Omental fat pad (tissue), 4 donors: ENCODE results near the gene CYP27A1. TPM values are rescaled to one million over a fixed set of nuclear protein-coding genes. Genes with fewer than 3 reads are reported as not detected.
A peak's percentile ranks its signal among the peaks of the same experiment; 100 is the strongest.

Experiments used
- ATAC-seq: fragments of 150-250 bp; one replicate; pipeline ENCODE4 v1.9.1; 2016; ENCODE audit warnings: mild to moderate bottlenecking, moderate library complexity; ENCODE audit not compliant: low FRiP score
- DNase-seq: peaks from one replicate; pipeline ENCODE4 v3.0.0-alpha.2; 2019; ENCODE audit warnings: low spot score
- CTCF ChIP-seq, 3 donors: fragments of 450-650 bp; IDR thresholded peaks; one replicate each; pipeline ENCODE4 v1.5.1; 2016 to 2017; ENCODE audit warnings: antibody characterized with exemption in 3 of 3, mild to moderate bottlenecking in 3 of 3, moderate library complexity in 2 of 3
- total RNA-seq, 4 donors: library from RNA; depleted of rRNA; stranded (reverse); fragments of >200 nt; gene quantifications; one replicate each; pipeline ENCODE4 v1.1.0, GENCODE V29; 2016

Gene CYP27A1
- total RNA-seq, 4 donors from 2014 or later, result 22.6 to 89.0 (median 35.9) TPM

GRCh38 chr2:218802386-218802994 is 20.5 kb downstream of the CYP27A1 start:
- no peak for TF ChIP-seq CTCF (IDR thresholded peaks at IDR 0.05)
- no peak for ATAC-seq
- no peak for DNase-seq

GRCh38 chr2:218804817-218805216 is 22.9 kb downstream of the CYP27A1 start:
- DNase-seq (no peak), ATAC-seq (no peak)
- no peak for TF ChIP-seq CTCF (IDR thresholded peaks at IDR 0.05)

- ATAC-seq, result peak; percentile 28
- DNase-seq, result no peak
- no peak for TF ChIP-seq CTCF (IDR thresholded peaks at IDR 0.05)
Observed at GRCh38 chr2:218805627-218806026, 23.7 kb downstream of the CYP27A1 start.

- no peak for DNase-seq
- ATAC-seq, result peak; percentile 96
- no peak for TF ChIP-seq CTCF (IDR thresholded peaks at IDR 0.05)
Observed at GRCh38 chr2:218806346-218806978, 24.5 kb downstream of the CYP27A1 start.

GRCh38 chr2:218807626-218808025 is 25.7 kb downstream of the CYP27A1 start:
- DNase-seq (no peak), ATAC-seq (no peak)
- TF ChIP-seq CTCF (IDR thresholded peaks at IDR 0.05), result no peak

- ATAC-seq (no peak), DNase-seq (no peak)
- TF ChIP-seq CTCF (IDR thresholded peaks at IDR 0.05), result no peak
Observed at GRCh38 chr2:218809515-218809914, 27.6 kb downstream of the CYP27A1 start.

GRCh38 chr2:218810256-218810655 is 28.3 kb downstream of the CYP27A1 start:
- no peak for TF ChIP-seq CTCF (IDR thresholded peaks at IDR 0.05)
- ATAC-seq (no peak), DNase-seq (no peak)
